HG02884 (cell line): ENCODE measurements around the gene LRRC4.

Experiments used
- ATAC-seq: cut with Tn5 transposase; IDR thresholded peaks from one replicate; pipeline ENCODE4 v1.9.1; 2021; ENCODE audit warnings: mild to moderate bottlenecking, moderate library complexity; ENCODE audit not compliant: unreplicated experiment

The LRRC4 gene

DNA sequence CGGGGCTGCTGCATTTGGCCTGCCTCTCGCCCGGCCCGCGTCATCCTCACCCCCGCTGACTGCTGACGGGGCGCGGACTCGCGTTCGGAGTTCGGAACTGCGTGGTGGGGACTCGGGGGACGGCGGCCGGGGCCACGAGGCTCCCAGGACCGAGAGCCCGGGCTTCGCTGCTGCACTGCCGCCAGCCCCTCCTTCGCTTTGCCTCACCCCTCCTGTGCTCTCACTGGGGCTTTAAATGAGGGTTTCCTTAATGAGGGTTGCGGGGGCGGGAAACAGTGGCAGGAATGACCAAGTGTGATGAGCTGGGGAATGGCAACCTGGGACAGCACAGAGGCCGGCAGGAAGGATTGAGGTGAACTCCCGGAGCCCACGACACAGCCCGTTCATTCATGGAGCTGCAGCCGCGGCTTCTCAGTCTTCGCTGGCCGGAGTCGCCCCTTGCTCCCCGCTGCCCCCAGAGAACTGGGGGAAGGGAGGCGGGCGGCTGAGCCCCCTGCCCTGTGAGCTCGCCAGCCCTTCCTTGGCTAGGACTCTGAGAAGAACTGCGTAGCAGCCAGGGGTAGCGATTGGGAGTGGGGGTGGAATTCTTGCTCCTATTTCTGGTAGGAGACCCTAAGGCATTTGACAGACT lies 1.5 kb upstream of the LRRC4 start:
- no peak for ATAC-seq

DNA sequence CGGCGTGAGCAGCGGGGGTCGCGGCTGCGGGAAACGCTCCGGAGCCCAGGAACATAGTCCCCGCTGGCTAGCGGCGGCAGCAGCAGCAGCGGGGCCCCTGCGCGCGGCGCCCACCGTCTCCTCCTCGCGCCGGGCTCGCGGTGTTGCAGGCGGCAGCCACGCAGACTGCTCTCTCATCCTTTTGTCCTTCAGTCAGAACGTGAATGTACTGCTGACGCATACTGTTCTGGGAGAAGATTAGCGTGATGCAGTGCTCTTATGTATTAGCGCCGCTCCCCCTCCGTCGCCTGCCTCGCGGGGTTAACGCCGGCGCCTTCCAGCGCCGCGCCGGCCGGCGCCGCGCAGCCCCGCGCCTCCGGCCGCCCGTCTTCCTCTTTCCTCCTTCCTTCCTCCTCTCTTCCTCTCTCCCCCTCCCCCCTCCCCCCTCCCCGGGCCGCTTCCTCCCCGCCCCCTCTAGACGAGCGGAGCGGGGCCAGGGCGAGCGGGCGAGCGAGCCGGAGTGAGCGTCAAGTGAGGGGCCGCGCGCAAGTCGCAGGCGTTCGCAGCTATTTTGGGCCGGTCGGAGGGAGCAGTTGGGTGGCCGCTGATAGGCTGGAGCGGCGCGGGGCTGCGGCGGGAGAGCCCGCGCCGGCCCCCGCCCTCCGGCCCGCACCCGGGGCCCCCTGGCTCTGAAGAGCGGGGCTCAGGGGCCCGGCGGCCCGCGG lies 816 bp upstream of the LRRC4 start:
- peak; percentile 69 for ATAC-seq

GRCh38 chr7:128030263-128030653 lies 979 bp downstream of the LRRC4 start:
- no peak for ATAC-seq

DNA sequence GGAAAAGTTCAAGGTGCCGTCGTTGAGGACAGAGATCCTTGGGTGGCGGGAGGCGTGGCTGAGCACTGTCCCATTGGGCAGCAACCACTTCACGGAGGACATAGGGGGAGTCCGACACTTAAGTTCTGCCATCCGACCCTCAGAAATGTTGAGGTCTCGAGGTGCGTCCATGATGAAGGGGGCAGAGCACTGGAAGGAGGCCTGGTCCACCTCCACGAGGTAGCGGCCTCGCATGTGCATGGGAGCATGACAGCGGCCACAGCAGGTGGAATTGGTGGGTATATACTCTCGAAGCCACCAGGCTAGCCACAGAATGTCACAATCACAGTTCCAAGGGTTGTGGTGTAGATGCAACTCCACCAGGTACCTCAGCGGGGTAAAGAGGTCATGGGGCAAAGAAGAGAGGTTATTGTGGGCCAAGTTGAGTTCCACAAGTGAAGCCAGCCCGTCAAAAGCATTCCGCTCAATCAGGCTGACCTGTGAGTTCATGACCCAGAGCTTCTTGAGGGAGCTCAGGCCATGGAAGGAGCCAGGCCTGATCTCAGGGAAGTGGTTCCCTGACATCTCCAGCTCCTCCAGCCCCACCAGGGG lies 1.7 kb downstream of the LRRC4 start:
- ATAC-seq, result no peak

- no peak for ATAC-seq
Measured at GRCh38 chr7:128027485-128027980, 3.7 kb downstream of the LRRC4 start.

GRCh38 chr7:128026551-128026950 lies 4.7 kb downstream of the LRRC4 start:
- ATAC-seq, result no peak

- ATAC-seq, result no peak
Measured at GRCh38 chr7:128025819-128026218, 5.4 kb downstream of the LRRC4 start.

DNA sequence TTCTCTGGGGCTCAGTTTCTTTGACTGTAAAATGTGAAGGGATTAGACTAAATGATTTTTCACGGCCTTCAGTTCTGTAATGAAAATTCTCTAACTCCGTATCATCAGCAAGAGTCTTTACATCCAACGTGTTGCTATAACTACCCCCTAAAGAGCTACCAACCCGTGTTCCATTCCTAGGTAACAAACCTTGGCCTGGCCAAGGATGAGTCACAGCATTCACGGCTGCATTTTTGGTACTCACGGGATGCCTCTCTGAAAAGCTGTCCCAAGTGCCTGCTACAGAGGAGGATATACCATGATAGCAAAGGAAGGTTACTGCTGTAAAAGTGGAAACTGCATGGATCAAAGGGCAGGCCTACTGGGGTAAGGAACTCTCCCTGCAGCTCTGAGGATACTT lies 5.9 kb downstream of the LRRC4 start:
- ATAC-seq, result no peak

DNA sequence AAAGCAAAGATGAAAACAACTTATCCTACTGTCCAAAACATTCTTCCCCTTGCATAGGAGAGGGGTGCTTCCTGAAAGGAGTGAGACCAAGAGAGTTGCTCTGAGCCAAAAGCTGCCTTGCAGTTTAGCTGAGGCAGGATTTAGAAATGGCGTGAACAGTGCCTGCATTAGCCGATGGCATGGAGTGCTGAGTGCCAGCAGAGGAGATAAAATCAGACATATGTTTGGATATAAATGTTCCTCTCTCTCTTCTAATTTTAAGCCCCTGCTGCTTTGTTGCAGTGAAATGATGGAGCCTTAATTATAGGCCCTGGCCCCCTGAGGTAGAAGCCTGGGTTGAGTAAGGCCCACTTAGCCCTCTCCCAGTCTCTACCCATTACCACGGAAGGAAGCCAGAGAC lies 7.1 kb downstream of the LRRC4 start:
- no peak for ATAC-seq

- no peak for ATAC-seq
Measured at GRCh38 chr7:128022631-128023532, 8.4 kb downstream of the LRRC4 start.

GRCh38 chr7:128021366-128021765 lies 9.9 kb downstream of the LRRC4 start:
- ATAC-seq, result no peak

GRCh38 chr7:128020159-128020558 lies 11.1 kb downstream of the LRRC4 start:
- no peak for ATAC-seq

- ATAC-seq, result no peak
Measured at GRCh38 chr7:128019288-128019687, 11.9 kb downstream of the LRRC4 start.

GRCh38 chr7:128017862-128018845 lies 13.1 kb downstream of the LRRC4 start:
- ATAC-seq, result no peak

DNA sequence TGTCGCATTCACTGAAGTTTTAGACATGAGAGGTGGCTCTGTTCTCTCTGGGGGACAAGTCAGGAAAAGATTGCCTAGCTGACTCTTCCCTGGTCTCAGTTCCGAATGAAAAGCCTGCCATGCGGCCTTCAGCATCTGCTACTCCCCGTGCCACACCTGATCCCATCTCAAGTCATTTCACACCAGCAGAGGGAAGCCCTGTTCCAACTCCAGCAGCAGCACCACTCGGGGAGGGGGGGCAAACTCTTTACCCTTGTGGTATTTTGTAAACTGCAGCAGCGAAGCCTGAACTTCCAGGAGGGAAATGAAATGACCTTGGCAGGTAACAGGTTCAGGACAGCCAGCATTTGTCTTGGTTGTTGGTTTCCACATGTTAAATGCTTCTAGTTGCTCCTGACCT lies 13.8 kb downstream of the LRRC4 start:
- ATAC-seq, result no peak

DNA sequence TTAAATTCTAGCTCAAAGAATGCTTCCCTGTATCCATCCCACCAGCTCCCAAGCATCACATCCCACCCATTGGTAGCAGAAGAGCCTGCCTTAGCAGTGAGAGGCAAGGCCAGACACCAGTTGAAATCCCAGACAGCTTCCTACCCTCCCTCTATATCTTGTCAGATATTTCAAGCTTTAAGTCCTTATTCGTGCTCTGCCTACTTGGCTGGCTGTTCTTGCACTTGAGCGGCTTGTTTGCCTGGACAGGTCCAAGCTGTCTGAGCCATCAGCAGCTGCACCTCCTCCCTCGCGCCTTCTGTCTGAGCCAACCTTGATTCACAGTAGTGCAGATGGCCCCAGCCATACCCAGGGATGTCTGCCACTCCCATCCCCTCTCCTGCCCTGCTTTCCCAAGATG lies 16.4 kb downstream of the LRRC4 start:
- no peak for ATAC-seq

DNA sequence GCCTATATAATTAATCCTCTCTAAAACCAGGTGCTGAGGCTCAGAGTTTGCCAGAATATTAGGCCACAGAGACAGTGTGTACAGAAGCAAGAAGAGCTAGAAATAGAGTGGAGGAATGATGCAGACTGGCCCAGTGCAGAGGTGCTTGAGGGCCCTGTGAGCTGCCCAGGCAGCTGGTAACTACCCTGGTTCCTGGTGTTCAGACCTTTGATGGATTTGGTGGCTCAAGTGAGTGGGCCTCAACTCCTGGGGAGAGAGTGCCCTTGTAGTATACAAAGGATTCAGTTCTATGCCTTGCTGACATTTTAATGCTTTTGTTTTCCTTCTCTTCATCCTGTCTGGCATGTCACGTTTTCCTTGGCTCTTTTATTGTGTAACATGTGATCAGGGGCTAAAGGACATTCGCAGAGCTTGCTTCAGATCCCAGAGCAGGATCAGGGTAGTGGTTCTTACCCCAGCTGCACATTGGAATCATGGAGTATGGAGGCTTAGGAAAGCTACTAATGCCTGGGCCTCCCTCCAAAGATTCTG lies 20.0 kb downstream of the LRRC4 start:
- no peak for ATAC-seq

GRCh38 chr7:128010391-128011127 lies 20.7 kb downstream of the LRRC4 start:
- no peak for ATAC-seq

DNA sequence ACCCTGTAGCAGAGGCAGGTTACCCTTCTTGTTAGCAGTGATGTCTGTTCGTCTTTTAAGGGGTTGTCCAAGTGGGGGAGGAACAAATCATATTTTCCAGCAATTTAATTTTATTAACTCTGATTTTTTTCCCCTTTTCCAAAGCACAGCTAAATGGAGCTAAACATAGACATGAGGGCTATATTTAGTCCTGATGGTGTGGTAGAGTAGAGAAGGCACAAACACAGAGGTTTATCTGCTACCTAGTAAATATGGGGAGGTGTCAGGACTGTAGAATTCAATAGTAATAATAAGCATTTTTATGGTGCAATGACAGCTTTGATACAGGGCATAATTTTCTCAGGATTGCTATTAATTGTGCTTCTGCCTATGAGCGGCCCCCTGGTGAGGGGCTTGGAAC lies 22.5 kb downstream of the LRRC4 start:
- no peak for ATAC-seq
